ENCODE measurements around the gene ULK3.

- TF ChIP-seq CTCF (IDR thresholded peaks at IDR 0.05; ENCODE audit: low read depth, low read length) (no peak), EZH2phosphoT487 (IDR thresholded peaks at IDR 0.05; ENCODE audit: low read depth) (no peak)
These were observed 38.0 kb downstream of the ULK3 start for GRCh38 chr15:74804935-74805334.

Measured in OCI-LY3 (cell line).